PC-3 (cell line): ENCODE results near the gene RB1.

Experiments used
- EZH2 ChIP-seq: fragments of 300-600 bp; sonication (generic); IDR thresholded peaks from one replicate; pipeline ENCODE4 v1.6.1; 2017; ENCODE audit warnings: antibody characterized with exemption, mild to moderate bottlenecking, low read length; ENCODE audit not compliant: unreplicated experiment
- TF ChIP-seq, protein P1 (sequence below): fragments of 300-600 bp; sonication (generic); conservative IDR thresholded peaks from 2 replicates; pipeline ENCODE4 v1.5.1; 2017; ENCODE audit warnings: antibody characterized with exemption, low read depth, mild to moderate bottlenecking, low read length

DNA sequence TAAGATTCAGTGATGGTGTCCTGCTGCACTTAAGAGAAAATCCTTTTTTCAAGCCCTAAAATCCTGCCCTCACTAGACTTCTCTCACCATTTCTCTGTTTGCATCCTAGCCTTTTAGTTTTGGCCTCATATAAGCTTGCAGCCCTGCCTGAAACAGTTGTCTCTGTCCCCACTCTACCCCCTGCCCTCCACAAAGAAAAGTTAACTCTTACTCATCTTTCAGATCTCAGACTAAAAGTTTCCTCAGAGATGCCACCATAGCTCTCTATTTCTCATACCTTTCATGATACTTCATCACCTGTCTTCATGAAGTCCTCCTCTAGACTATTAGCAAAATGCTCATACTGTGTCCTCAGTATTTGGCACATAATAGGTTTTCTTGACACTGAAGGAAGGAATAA is 37.4 kb upstream of the RB1 start:
- TF ChIP-seq, protein P1, sequence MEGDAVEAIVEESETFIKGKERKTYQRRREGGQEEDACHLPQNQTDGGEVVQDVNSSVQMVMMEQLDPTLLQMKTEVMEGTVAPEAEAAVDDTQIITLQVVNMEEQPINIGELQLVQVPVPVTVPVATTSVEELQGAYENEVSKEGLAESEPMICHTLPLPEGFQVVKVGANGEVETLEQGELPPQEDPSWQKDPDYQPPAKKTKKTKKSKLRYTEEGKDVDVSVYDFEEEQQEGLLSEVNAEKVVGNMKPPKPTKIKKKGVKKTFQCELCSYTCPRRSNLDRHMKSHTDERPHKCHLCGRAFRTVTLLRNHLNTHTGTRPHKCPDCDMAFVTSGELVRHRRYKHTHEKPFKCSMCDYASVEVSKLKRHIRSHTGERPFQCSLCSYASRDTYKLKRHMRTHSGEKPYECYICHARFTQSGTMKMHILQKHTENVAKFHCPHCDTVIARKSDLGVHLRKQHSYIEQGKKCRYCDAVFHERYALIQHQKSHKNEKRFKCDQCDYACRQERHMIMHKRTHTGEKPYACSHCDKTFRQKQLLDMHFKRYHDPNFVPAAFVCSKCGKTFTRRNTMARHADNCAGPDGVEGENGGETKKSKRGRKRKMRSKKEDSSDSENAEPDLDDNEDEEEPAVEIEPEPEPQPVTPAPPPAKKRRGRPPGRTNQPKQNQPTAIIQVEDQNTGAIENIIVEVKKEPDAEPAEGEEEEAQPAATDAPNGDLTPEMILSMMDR, result no peak
- no peak for TF ChIP-seq EZH2
